Retinal pigment epithelial cell (primary cell): ENCODE results near the gene CEP78.

Experiments
- DNase-seq: peaks from one replicate; pipeline ENCODE4 v3.0.0-alpha.2; 2010; ENCODE audit warnings: low read depth
- H3K4me3 ChIP-seq: 2 replicates; pipeline ENCODE4 v1.5.1; 2011; ENCODE audit warnings: mild to moderate bottlenecking, low read length, control low read depth, moderate library complexity
- CTCF ChIP-seq: conservative IDR thresholded peaks from 2 replicates; pipeline ENCODE4 v1.5.1; 2011; ENCODE audit warnings: low read depth, low read length, control low read depth, inconsistent platforms

Gene CEP78

GRCh38 chr9:78298046-78298765, 62.3 kb downstream of the CEP78 start:
- peak overlapping the region; percentile 84 for H3K4me3 ChIP-seq
- TF ChIP-seq CTCF, result no peak
- no peak for DNase-seq

GRCh38 chr9:78300209-78300608, 64.3 kb downstream of the CEP78 start:
- no peak for DNase-seq
- no peak for TF ChIP-seq CTCF
- no peak overlapping the region for H3K4me3 ChIP-seq

- no peak for TF ChIP-seq CTCF
- no peak for DNase-seq
- no peak overlapping the region for H3K4me3 ChIP-seq
Observed at GRCh38 chr9:78301466-78301865, 65.6 kb downstream of the CEP78 start.

- H3K4me3 ChIP-seq, result no peak overlapping the region
- no peak for TF ChIP-seq CTCF
- DNase-seq, result no peak
Observed at GRCh38 chr9:78303377-78304062, 67.6 kb downstream of the CEP78 start.

GRCh38 chr9:78304357-78304756, 68.5 kb downstream of the CEP78 start:
- no peak for TF ChIP-seq CTCF

GRCh38 chr9:78306222-78307076, 70.6 kb downstream of the CEP78 start:
- no peak overlapping the region for H3K4me3 ChIP-seq
- DNase-seq, result no peak
- TF ChIP-seq CTCF, result no peak

More at GRCh38 chr9:78304357-78304756, 68.5 kb downstream of the CEP78 start:
- no peak overlapping the region for H3K4me3 ChIP-seq
- DNase-seq, result no peak
